Measurements from ENCODE around the gene ZNF784. TPM values are rescaled to one million over a fixed set of nuclear protein-coding genes. Genes with fewer than 3 reads are reported as not detected.

The ZNF784 gene
- total and polyA plus RNA-seq, 2 of the 13 experiments (the other 11 are each of a cell fraction or from before 2014, with no cell fraction given): 4.1 to 4.2 TPM

GRCh38 chr19:55653651-55654322 lies 29.4 kb upstream of the ZNF784 start (continued):
- no peak for TF ChIP-seq AKNA (CRISPR knock-in tag; IDR thresholded peaks at IDR 0.05; ENCODE audit: borderline replicate concordance)
- no peak for TF ChIP-seq ZNF746 (CRISPR knock-in tag; IDR thresholded peaks at IDR 0.05)
- TF ChIP-seq JDP2 (CRISPR knock-in tag; IDR thresholded peaks at IDR 0.05; ENCODE audit: borderline replicate concordance): no peak
- TF ChIP-seq RFXANK (CRISPR knock-in tag; IDR thresholded peaks at IDR 0.05): no peak
- TF ChIP-seq ZNF367 (CRISPR knock-in tag; IDR thresholded peaks at IDR 0.05; ENCODE audit: borderline replicate concordance): no peak
- 0 out of 2 replicates have a peak, but pooled peaks have one; percentile 33 for TF ChIP-seq ZNF138 (CRISPR knock-in tag; IDR thresholded peaks at IDR 0.05; ENCODE audit: low read depth)
- TF ChIP-seq ZNF703 (CRISPR knock-in tag; IDR thresholded peaks at IDR 0.05; ENCODE audit: borderline replicate concordance): no peak
- TF ChIP-seq TERF1 (CRISPR knock-in tag; IDR thresholded peaks at IDR 0.05): no peak
- no peak for TF ChIP-seq ZC3H4 (CRISPR knock-in tag; IDR thresholded peaks at IDR 0.05; ENCODE audit: borderline replicate concordance)
- no peak for TF ChIP-seq AFF4 (CRISPR knock-in tag; IDR thresholded peaks at IDR 0.05)
- no peak for TF ChIP-seq REXO4 (CRISPR knock-in tag; IDR thresholded peaks at IDR 0.05; ENCODE audit: borderline replicate concordance)
- TF ChIP-seq NRL (CRISPR knock-in tag; IDR thresholded peaks at IDR 0.05; ENCODE audit: borderline replicate concordance): peak; percentile 40; the same call in 1 of the 2 replicates
- peak; percentile 80; the same call in 1 of the 2 replicates for TF ChIP-seq TFAP4 (IDR thresholded peaks at IDR 0.05; ENCODE audit: borderline replicate concordance, low read depth)
- TF ChIP-seq ZNF761 (CRISPR knock-in tag; conservative IDR thresholded peaks at IDR 0.05): no peak
- TF ChIP-seq TFE3 (CRISPR knock-in tag; IDR thresholded peaks at IDR 0.05): 0 out of 2 replicates have a peak, but pooled peaks have one; percentile 35
- TF ChIP-seq FOXJ3 (CRISPR knock-in tag; IDR thresholded peaks at IDR 0.05; ENCODE audit: borderline replicate concordance): peak; percentile 64; the same call in 1 of the 2 replicates

All from HepG2 (cell line).